Uterine smooth muscle cell (primary cell): ENCODE results near the gene PRR32. TPM values are rescaled to one million over a fixed set of nuclear protein-coding genes. Genes with fewer than 3 reads are reported as not detected.

Experiments used
- total RNA-seq: library from RNA; depleted of rRNA; stranded (reverse); fragments of >200 nt; gene quantifications from 2 replicates; pipeline ENCODE4 v1.2.3, GENCODE V29; 2014

Gene PRR32
- not detected in 2 replicates for total RNA-seq

GRCh38 chrX:126819429-126819828, at the start of gene PRR32:
TSS of gene PRR32 (plus strand) at chrX:126819729. CDS start at chrX:126819844, 115 bp downstream.

